ENCODE results near the gene CGRRF1.

Gene CGRRF1, protein sequence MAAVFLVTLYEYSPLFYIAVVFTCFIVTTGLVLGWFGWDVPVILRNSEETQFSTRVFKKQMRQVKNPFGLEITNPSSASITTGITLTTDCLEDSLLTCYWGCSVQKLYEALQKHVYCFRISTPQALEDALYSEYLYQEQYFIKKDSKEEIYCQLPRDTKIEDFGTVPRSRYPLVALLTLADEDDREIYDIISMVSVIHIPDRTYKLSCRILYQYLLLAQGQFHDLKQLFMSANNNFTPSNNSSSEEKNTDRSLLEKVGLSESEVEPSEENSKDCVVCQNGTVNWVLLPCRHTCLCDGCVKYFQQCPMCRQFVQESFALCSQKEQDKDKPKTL

DNA sequence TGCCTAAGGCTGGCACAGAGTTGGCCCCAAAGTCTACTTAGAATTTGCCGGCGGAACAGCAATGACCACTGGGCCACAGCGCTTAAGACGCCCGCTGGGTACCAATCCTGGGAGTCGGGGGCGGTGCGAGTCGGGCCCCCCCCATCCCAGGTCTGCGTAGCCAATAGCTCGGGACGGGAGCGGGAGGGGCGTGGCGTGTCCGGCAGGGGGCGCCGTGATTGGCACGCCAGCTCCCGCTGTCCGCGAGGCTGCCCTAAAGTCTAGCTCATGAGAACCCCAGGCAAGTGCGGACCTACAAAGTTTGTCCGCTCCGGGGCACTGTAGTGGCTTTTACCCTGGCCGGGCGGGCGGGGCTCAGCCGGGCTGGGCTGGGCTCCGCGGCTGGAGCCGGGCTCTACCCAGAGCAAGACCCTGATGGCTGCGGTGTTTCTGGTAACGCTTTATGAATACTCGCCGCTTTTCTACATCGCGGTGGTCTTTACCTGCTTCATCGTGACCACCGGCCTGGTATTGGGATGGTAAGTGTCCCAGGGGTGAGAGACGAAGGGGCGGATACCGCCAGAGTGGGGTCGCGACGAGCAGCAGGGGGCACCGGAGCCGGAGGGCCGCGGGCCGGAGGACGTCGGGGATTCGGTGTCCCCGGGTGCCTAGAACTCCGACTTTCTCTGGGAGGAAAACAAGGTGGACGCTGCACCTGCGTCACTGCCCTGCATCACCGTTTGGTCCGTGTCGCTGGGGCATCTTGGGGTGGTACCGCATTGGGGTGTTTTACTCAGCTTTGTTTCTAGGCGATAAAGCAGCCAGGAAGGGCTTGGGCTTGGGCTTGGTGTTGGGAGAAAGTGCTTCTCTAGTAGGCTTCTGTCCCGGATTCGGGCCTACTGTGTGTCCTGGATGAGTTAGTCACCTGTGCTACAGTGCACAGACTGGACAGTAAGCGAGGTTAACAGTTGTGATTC lies at the start of gene CGRRF1:
TSS of gene CGRRF1 (plus strand) at position 361 of the 956 bp plus-strand sequence. CDS start at position 415, 54 bp downstream.
- peak; percentile 96 for DNase-seq

DNA sequence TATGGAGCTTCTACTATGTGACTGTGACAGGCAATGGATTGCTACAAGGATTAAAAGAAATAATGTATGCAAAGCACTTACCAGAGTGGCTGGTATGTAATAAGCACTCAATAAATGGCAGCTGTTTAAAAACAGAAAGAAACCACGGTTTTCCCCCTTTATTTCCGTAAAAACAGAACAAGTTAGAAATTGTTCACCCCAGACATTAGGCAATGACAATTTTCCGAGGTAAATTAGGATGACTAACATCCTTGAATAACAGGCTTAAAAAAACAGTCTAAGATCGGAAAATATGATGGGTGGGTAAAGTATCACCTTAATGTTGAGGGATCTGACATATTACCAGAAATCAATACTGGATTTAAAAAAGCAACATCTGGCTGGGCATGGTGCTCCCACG lies 47.7 kb upstream of the CGRRF1 start:
- DNase-seq = no peak

DNA sequence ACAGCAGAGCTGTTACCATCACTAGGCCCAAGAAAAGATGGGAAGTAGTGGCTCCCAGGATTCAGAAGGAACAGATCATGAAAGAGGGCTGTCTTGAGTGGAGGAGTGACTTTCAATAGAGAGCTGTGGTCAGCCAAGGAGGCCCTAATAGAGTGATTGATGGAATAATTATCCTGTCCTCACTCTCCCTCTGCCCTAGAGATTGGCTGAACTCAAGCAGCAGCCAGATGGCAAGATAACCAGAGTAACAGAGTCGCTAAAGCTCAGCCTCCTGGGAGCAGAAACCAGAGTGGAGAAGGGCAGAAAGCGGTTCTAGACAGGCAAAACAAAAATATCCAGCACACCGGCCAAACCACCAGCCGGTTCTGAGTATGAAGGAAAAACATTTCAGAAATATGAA lies 44.1 kb upstream of the CGRRF1 start:
- no peak for DNase-seq

DNA sequence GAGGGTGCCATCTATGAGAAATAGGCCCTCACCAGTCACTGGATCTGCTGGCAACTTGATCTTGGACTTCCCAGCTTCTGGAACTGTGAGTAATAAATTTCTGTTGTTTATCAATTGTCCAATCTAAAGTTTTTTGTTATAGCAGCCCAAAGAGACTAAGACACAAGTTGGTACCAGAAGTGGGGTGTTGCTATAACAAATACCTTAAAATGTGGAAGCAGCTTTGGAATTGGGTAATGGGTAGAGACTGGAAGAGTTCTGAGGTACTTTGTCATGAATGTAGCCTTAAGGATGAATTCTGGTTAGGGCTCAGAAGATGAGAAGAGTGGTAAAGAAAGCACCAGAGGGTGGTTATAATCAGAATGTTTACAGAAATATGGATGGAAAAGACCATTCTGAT lies 42.4 kb upstream of the CGRRF1 start:
- no peak for DNase-seq

DNA sequence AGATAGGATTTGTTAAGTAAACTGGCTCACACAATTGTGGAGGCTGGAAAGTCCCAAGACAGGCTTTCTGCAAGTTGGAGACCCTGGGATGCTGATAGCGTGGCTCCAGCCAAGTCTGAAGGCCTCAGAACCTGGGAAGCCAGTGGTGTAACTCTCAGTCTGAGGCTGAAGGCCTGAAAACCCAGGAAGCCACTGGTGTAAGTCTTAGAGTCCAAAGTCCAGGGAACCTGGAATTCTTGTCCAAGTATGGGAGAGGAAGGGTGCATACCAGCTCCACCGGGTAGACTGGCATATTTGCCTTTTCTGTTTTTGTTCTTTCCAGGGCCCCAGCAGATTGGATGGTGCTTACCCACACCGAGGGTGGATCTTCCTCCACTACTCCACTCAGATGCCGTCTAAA lies 39.0 kb upstream of the CGRRF1 start:
- DNase-seq = no peak

DNA sequence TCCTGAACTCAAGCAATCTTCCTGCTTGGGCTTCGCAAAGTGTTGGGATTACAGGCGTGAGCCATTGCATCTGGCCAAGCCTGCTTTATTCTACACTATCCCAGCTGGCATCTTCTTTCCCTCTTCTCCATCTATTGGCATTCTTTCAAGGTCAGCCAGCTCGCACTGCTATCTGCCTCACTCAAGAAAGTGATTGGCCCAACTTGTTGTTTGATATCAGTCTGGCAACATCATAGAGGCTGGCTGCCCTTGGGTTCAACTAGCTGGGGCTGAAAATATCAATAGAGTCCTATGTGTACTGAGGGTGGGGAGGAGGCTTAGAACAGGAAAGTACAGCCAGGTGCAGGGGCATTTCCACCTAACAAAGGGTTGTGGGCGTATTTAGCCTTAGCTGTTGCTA lies 38.1 kb upstream of the CGRRF1 start:
- no peak for DNase-seq

DNA sequence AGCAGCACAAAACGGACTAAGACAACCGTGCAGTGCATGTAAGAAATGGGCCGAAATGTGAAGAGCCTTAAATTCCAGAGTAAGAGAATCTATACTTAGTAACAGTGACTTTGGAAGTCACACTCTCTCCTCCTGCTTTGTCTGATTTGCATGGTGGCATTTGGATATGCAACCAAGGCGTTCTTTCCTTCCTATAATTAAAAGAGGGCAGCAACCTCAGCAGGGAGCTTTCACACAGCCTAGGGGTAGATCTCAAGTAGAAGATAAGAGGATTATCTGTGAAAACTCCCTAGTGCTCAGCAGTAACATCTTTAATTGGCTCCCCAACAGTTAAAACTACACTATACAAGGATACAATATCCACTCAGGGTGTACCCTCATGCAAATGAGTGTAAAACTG lies 37.4 kb upstream of the CGRRF1 start:
- no peak for DNase-seq

DNA sequence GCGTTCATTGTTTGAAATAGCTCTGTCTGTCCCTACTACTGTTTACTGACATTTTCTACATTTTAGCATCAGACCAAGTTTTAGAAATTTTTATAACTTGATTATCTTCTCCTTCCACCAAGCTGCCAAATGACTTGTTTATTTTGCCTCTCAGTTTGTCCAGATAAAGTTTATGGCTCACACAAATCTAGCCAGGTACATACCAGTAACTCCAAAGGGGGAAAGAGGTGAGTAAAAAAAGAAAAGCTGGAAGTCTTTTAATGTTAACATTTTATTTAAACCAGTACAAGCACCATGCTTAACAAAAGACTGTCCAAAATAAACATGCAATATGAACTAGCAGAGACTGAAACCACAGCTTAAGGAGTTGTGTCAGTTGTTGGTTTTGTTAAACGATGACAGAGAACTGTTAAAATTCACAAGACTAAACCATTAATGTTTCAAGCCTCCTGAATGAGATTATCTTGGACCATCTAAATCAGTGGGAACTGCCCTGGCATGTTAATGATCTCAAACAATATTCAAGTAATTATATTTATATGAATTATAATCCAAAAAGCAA lies 35.4 kb upstream of the CGRRF1 start:
- DNase-seq = no peak

DNA sequence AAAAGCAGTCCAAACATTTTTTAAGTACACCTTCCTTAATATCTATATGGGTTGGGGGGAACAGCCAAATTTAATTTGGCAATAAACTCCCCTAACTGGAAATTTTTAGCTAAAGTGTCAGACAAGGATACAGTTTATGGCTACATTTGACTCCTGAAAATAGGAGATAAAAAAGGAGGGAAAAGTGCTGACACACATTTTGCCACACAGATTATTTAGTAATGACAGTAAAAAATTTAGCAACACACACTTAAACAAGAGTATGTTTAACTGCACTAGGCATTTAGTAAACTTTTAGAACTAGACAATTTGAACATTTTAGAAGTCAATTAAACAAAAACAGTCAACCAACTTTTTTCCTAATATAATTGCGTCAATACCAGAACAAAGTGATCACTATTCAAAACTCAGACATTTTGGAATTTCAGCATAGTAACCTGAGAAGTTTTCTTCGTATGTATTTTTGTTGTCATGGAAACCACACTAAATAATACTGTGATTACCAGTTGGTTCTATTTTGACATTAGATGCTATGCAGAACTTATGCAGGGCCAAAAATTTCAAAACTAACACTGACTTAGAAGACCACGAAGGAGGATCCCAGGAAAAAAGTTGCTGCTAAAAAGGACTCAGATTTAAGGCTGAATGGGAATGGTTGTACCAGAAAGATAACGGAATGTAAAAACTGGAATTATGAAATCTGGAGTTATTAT lies 34.4 kb upstream of the CGRRF1 start:
- no peak for DNase-seq

DNA sequence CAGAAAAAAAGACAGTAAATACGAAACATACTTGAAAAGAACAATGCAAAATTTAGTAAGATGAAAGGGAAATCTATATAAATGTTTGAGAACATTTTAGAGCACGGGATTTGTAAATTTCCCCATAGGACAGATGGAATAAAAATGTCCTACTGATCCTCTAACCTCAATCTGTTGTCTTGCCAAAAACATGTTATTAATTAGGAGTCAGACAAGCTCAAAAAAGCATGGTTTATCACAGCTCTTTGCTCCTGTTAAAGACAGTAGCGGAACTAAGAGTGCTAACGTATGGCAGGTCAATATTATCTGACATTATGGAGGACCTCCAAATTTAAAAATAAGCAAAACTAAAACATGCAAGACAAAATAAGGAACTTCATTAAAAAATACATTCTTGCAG lies 33.8 kb upstream of the CGRRF1 start:
- DNase-seq = no peak

DNA sequence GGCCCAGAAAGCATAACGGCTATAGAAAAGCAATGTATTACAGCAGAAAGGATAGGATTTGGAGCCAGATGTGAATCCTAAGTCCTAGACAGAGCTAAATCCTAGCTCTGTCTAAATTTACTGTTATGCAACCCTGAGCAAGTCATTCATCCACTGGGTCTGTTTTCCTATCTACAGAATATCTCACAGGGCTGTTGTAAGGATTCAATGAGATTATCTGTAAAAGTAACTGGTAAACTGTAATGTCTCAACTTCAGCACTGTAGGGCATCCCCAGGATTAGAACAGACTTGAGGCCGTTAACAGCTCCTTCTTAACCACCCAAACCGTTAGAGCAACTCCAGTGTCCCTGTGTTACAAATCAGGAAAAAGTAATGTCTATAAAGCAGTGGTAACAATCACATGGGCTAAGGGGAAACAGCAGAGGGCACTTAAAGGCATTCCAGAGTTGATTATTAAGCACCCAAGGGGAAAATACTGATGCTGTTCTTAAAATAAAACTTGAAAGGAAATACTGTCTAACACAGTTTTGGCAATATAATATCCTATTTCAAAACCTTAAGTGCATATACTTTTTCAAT lies 31.0 kb upstream of the CGRRF1 start:
- no peak for DNase-seq

DNA sequence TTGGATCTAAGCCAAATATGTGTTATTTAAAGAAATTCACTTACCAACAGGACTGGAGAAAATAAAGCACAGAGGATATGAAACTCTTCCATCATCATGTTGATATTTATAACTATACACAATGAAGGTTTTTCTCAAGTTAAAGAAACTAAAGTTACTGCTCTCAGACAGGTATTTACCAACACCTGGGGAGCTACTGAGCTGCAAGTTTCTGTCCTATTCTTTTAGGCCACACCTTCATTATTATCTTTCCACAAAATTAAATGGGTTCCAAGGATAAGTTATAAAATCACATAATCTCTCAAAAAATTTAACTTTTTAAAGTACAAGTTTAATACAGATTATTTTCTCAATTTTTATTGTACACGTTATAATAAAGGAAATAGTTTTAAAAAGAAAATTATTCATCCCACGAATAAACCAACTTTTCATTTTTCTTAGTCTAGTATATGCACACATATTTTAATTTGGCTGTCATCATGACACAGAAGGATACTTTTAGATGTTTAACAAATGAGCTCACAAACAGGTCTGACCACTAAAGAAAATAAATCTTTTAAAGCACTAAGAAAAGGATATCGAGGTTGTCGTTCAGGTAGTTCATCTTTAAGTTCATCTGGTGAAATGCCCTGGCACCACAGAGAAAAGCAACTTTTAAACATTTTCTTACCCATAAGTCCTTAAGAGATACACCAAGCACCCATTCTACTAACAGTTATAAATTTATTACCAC lies 28.7 kb upstream of the CGRRF1 start:
- no peak for DNase-seq

DNA sequence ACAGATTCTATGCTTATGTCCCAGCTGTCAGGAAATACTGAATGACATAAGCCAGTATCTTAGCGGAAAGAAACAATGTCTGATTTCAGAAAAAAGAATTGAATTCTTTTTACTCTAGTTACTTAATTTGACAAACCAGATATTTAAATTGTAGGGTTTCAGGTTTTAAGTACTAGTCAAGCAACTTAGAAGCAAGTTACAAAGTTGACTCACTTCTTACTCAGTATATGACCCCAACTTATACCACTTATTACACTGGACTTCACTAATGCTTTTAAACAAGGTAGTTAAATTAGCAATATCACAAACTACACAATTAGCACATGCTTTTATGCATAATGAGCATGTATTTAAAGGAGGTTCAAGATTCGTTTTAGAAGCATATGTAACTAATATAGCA lies 28.0 kb upstream of the CGRRF1 start:
- no peak for DNase-seq

DNA sequence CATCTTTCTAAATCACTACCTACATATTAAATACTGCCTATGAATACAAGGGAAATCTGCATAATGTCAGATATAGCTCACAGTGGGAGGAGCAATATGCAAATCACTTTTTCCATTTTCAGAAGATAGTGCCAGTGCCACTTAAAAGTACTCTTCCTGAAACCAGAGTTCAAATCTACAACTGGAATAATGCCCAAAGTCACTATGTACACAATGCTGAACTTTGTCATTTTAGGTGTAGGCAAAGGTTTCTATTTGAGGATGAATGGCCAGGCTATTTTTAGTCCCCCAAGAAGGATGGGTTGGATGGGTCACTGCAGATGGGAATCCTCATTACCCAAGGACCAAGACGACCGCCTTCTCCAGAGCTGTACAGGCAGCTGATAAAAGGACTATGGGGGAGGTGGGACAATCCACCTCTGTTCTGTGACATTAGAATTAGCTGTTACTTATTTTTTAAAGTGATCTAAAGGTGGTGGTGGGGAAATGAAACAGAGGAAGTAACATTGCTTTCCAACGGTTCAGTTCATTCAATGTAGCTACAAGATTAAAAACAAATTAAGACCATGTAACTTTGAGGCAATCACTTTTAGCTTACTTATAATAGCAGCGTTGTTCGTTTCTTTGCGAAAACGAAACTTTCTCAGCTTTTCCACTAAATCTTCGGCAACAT lies 26.5 kb upstream of the CGRRF1 start:
- DNase-seq = no peak

DNA sequence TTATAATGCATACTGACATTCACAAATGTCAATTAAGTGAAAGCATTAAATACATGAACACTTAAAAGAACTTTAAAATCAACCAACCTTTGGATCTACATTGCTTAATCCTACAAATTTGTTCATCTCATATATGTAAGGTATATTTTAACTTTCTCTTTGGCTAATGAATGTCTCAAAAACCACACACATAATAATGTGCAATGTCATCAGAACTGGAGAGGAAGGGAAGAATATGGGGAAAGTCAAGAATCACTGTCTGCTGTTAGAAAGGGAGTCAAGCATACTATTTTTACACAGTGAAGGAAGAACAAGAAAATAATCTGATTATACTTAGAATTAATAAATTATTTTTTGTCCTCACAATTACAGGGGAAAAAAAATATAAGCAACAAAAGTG lies 25.9 kb upstream of the CGRRF1 start:
- no peak for DNase-seq

DNA sequence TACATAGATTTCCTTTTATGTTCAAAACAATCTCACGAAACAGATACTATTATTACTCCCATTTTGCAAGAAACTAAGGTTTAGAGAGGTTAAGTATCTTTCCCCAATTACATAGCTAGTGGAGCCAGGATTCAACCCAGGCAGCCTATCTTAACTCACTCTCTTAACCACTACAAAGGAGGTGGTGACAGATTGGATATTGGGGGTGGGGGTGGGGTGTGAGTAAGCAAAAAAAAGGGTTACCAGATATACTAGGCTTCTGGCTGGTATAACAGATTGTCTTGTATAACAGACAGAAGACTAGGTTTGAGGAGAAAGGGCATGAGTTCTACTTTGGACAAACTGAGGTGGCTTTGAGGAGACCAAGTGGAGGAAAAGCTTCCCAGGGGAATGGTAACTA lies 23.0 kb upstream of the CGRRF1 start:
- no peak for DNase-seq

DNA sequence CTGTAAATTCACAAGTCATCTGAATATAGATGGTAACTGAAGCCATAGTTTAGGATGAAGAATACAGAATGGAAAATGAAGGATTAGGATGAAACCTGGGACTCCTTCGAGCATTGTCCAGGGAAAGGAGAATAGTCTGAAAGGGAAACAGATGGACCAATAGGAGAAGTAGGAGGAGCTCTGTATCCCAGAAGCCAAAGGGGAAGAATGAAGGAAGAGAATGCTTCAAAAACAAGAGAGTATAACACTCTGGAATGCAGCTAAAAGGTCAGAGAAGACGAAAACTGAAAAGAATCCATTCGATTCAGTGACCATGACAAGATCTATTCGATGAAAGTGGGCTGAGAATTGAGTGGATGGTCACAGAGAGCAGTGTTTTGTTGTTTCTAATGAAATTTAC lies 21.9 kb upstream of the CGRRF1 start:
- DNase-seq = no peak

DNA sequence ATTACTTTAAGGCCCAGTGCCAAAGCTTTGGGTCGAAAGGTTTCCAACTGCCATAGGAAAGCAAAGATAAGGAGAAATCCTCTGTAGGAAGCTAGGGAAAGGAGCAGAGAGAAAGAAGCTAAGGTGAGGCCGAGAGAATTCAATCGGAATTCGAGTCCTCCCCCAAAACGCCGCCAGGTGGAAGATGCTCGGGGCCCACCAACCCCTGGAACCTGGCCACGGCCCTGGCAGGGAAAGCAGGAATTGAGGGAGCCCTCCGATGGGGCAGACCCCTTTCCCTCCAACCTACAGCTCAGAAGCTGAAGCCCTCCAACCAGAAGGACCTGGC lies 21.4 kb upstream of the CGRRF1 start:
- DNase-seq = no peak

DNA sequence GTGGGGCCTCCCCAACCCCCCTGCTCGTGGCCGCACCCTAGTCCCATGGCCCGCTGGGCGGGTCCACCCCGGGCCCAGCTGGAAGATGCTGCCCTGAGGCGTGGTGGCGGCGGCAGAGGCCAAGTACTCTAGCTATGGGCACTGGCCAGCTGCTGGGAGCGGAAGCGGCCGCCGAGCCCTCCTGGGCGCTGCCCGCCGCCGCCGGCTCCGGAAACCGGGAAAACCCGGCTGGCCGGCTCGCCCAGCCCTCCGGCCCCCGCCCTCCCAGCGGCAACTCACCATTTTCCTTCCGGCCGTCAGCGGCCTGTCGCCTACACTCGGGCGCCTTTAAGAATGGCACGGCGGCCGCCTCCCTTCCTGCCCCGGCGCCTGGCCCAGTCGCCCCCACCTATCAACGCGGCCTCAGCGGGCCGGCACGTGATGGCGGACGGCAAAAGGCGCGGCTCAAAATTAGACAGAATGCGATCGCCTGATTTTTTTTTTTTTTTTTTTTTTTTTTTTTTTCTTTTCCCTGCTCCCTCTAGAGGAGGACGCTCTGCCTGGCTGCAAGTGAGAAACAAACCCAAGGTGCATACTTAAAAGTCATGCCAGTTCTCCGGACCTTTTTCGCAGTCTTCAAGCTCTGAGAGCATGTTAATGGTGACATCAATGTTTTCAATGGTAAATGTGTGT lies 20.9 kb upstream of the CGRRF1 start, which contains the start of gene GMFB:
TSS of gene GMFB (minus strand) at position 335 of the 672 bp plus-strand sequence. CDS start at position 282, 53 bp downstream.
- peak; percentile 94 for DNase-seq

DNA sequence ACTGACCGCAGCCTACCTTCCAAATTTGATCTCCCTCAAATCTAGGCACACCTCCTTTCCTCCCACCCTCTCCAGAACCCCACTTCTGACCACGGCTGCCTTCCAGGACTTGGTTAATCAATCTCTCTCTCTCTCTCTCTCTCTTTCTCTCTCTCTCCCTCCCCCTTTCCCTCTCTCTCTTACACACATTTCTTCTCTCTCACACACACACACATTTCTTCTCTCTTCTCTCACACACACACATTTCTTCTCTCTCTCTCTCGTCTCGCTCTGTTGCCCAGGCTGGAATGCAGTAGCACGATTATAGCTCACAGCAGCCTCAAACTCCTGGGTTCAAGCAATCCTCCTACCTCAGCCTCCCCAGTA lies 20.4 kb upstream of the CGRRF1 start:
- no peak for DNase-seq
